Muscle of leg (tissue), 11 donors: ENCODE measurements around the gene TRMT112. TPM values are rescaled to one million over a fixed set of nuclear protein-coding genes. Genes with fewer than 3 reads are reported as not detected.

ENCODE experiments used
- DNase-seq: peaks from one replicate; pipeline ENCODE4 v3.0.0; 2013
- H3K27ac ChIP-seq: one replicate; pipeline ENCODE4 v1.5.1; 2013; ENCODE audit warnings: mild to moderate bottlenecking, low read length, control low read depth
- H3K27me3 ChIP-seq: one replicate; pipeline ENCODE4 v1.6.1; 2013; ENCODE audit warnings: low read length; ENCODE audit not compliant: control insufficient read depth, insufficient read depth
- H3K36me3 ChIP-seq: one replicate; pipeline ENCODE4 v1.6.1; 2013; ENCODE audit warnings: low read length; ENCODE audit not compliant: control insufficient read depth, insufficient read depth
- H3K4me1 ChIP-seq: one replicate; pipeline ENCODE4 v1.6.1; 2013; ENCODE audit warnings: low read length; ENCODE audit not compliant: control insufficient read depth, insufficient read depth
- H3K4me3 ChIP-seq: one replicate; pipeline ENCODE4 v1.5.1; 2013; ENCODE audit warnings: low read length, control low read depth
- H3K9me3 ChIP-seq: replicated peaks from 2 replicates; pipeline ENCODE4 v1.6.1; 2013; ENCODE audit warnings: low read depth, low read length; ENCODE audit not compliant: control insufficient read depth
- WGBS: methylation state at CpG from one replicate; pipeline ENCODE4 v1.1.5; 2013; ENCODE audit warnings: missing lambda C conversion rate; ENCODE audit not compliant: insufficient coverage; 5-methylcytosine and 5-hydroxymethylcytosine counted together
- polyA plus RNA-seq, 8 donors: library from polyadenylated mRNA; unstranded; fragments of 120-200 nt; gene quantifications; one replicate each; pipeline versions ENCODE4 v1.2.1 to v1.2.3, GENCODE V29; 2013; ENCODE audit warnings: inconsistent platforms in 1 of 8, low replicate concordance in 1 of 8; ENCODE audit not compliant: insufficient read length in 8 of 8, insufficient read depth in 1 of 8
- total RNA-seq: library from RNA; stranded (reverse); fragments of 120-200 nt; gene quantifications from one replicate; pipeline ENCODE4 v1.2.4, GENCODE V29; 2013

The TRMT112 gene
- total and polyA plus RNA-seq, 9 donors: 177 to 306 (median 197) TPM

GRCh38 chr11:64275841-64276240 lies 41.5 kb downstream of the TRMT112 start:
- H3K27ac ChIP-seq: no peak overlapping the region
- no peaks in the 10 kb centered on the region for H3K9me3 ChIP-seq
- H3K27me3 ChIP-seq: no peaks in the 10 kb centered on the region
- no peak for DNase-seq
- WGBS: no CpG with 5 or more reads among the region's 2 CpGs
- peaks cover 48% of the 10 kb centered on the region for H3K36me3 ChIP-seq
- peaks cover 12% of the 10 kb centered on the region for H3K4me1 ChIP-seq
- H3K4me3 ChIP-seq: no peak overlapping the region

- 83% methylated on average over 11 of the region's 15 CpGs for whole genome bisulfite sequencing
- Histone ChIP-seq H3K36me3 (peaks cover 48% of the 10 kb centered on the region), H3K27me3 (no peaks in the 10 kb centered on the region), H3K4me3 (no peak overlapping the region), H3K4me1 (peaks cover 14% of the 10 kb centered on the region), H3K27ac (no peak overlapping the region), H3K9me3 (no peaks in the 10 kb centered on the region)
- no peak for DNase-seq
Measured at GRCh38 chr11:64275031-64275800, 42.1 kb downstream of the TRMT112 start.

GRCh38 chr11:64269540-64270220 lies 47.7 kb downstream of the TRMT112 start:
- H3K27me3 ChIP-seq: no peaks in the 10 kb centered on the region
- DNase-seq: peak; percentile 100
- H3K4me1 ChIP-seq: peaks cover 37% of the 10 kb centered on the region
- WGBS: under 1% methylated on average over 55 of the region's 58 CpGs
- peak overlapping the region; percentile 80 for H3K4me3 ChIP-seq
- H3K9me3 ChIP-seq: no peaks in the 10 kb centered on the region
- H3K36me3 ChIP-seq: peaks cover 33% of the 10 kb centered on the region
- peak overlapping the region; percentile 100 for H3K27ac ChIP-seq

GRCh38 chr11:64268893-64269539 lies 48.3 kb downstream of the TRMT112 start:
- H3K36me3 ChIP-seq: peaks cover 39% of the 10 kb centered on the region
- H3K9me3 ChIP-seq: no peaks in the 10 kb centered on the region
- peak; percentile 69 for DNase-seq
- no peaks in the 10 kb centered on the region for H3K27me3 ChIP-seq
- peak overlapping the region; percentile 100 for H3K27ac ChIP-seq
- peak overlapping the region; percentile 80 for H3K4me3 ChIP-seq
- under 1% methylated on average over 33 of the region's 34 CpGs for WGBS
- peaks cover 37% of the 10 kb centered on the region for H3K4me1 ChIP-seq

- Histone ChIP-seq H3K36me3 (peaks cover 38% of the 10 kb centered on the region), H3K27me3 (no peaks in the 10 kb centered on the region), H3K9me3 (no peaks in the 10 kb centered on the region), H3K4me3 (peak overlapping the region; percentile 80), H3K4me1 (peaks cover 37% of the 10 kb centered on the region), H3K27ac (peak overlapping the region; percentile 100)
- peak; percentile 59 for DNase-seq
- WGBS: 64% methylated on average over 20 of the region's 23 CpGs
Measured at GRCh38 chr11:64268025-64268892, 49.1 kb downstream of the TRMT112 start.

GRCh38 chr11:64267207-64267945 lies 50.0 kb downstream of the TRMT112 start:
- Histone ChIP-seq H3K4me3 (no peak overlapping the region), H3K4me1 (peaks cover 34% of the 10 kb centered on the region), H3K36me3 (peaks cover 45% of the 10 kb centered on the region), H3K27ac (peak overlapping the region; percentile 13), H3K9me3 (no peaks in the 10 kb centered on the region), H3K27me3 (no peaks in the 10 kb centered on the region)
- 83% methylated on average over 14 of the region's 27 CpGs for WGBS
- DNase-seq: no peak

Other genes with a start within 250 kb of the TRMT112 start
- gene MACROD1, start 151.4 kb downstream of the TRMT112 start, total RNA-seq: 107 TPM
- 10 to 100 TPM; 46.1 to 82.9 (median 63.1) TPM for gene MACROD1, start 151.4 kb downstream of the TRMT112 start, polyA plus RNA-seq
- gene STIP1, start 131.4 kb downstream of the TRMT112 start, total RNA-seq: 90.7 TPM
- 100 to 1,000 TPM; 120 to 141 (median 128) TPM for gene STIP1, start 131.4 kb downstream of the TRMT112 start, polyA plus RNA-seq
- 4.9 TPM for gene FERMT3, start 110.8 kb downstream of the TRMT112 start, total RNA-seq
- gene FERMT3, start 110.8 kb downstream of the TRMT112 start, polyA plus RNA-seq: 10 to 100 TPM in 5 of 8 donors, 1 to 10 TPM in 3; 6.0 to 12.2 (median 10.3) TPM
- 70.7 TPM for gene TRPT1, start 91.4 kb downstream of the TRMT112 start, total RNA-seq
- gene TRPT1, start 91.4 kb downstream of the TRMT112 start, polyA plus RNA-seq: 10 to 100 TPM; 42.3 to 78.9 (median 62.9) TPM
- gene NUDT22, start 91.3 kb downstream of the TRMT112 start, total RNA-seq: 27.6 TPM
- gene NUDT22, start 91.3 kb downstream of the TRMT112 start, polyA plus RNA-seq: 10 to 100 TPM; 16.2 to 25.8 (median 21.6) TPM
- gene DNAJC4, start 87.0 kb downstream of the TRMT112 start, total RNA-seq: 13.6 TPM
- 10 to 100 TPM; 48.7 to 75.1 (median 53.1) TPM for gene DNAJC4, start 87.0 kb downstream of the TRMT112 start, polyA plus RNA-seq
- 54.0 TPM for gene VEGFB, start 83.0 kb downstream of the TRMT112 start, total RNA-seq
- gene VEGFB, start 83.0 kb downstream of the TRMT112 start, polyA plus RNA-seq: 100 to 1,000 TPM in 3 of 8 donors, 10 to 100 TPM in 5; 86.1 to 109 (median 92.7) TPM
- gene FKBP2, start 76.5 kb downstream of the TRMT112 start, total RNA-seq: 40.4 TPM
- 10 to 100 TPM; 40.6 to 60.6 (median 53.9) TPM for gene FKBP2, start 76.5 kb downstream of the TRMT112 start, polyA plus RNA-seq
- gene PPP1R14B, start 70.6 kb downstream of the TRMT112 start, total RNA-seq: 252 TPM
- 100 to 1,000 TPM; 170 to 222 (median 194) TPM for gene PPP1R14B, start 70.6 kb downstream of the TRMT112 start, polyA plus RNA-seq
- 10.4 TPM for gene PLCB3, start 66.0 kb downstream of the TRMT112 start, total RNA-seq
- gene PLCB3, start 66.0 kb downstream of the TRMT112 start, polyA plus RNA-seq: 10 to 100 TPM in 7 of 8 donors, 1 to 10 TPM in 1; 9.9 to 17.6 (median 13.0) TPM
- 52.2 TPM for gene BAD, start 32.9 kb downstream of the TRMT112 start, total RNA-seq
- 10 to 100 TPM; 28.0 to 38.8 (median 34.4) TPM for gene BAD, start 32.9 kb downstream of the TRMT112 start, polyA plus RNA-seq
- gene GPR137, start 31.7 kb downstream of the TRMT112 start, total RNA-seq: 7.7 TPM
- gene GPR137, start 31.7 kb downstream of the TRMT112 start, polyA plus RNA-seq: 10 to 100 TPM; 17.7 to 30.7 (median 20.0) TPM
- gene KCNK4, start 26.3 kb downstream of the TRMT112 start, total RNA-seq: 0.13 TPM
- gene KCNK4, start 26.3 kb downstream of the TRMT112 start, polyA plus RNA-seq: under 1 TPM in 1 of 8 donors, not detected in 7; 0.08 TPM
- gene CATSPERZ, start 17.2 kb downstream of the TRMT112 start, total RNA-seq: not detected
- gene CATSPERZ, start 17.2 kb downstream of the TRMT112 start, polyA plus RNA-seq: under 1 TPM in 1 of 8 donors, not detected in 7; 0.14 TPM
- 30.1 TPM for gene ESRRA, start 12.0 kb downstream of the TRMT112 start, total RNA-seq
- gene ESRRA, start 12.0 kb downstream of the TRMT112 start, polyA plus RNA-seq: 10 to 100 TPM; 26.1 to 35.9 (median 30.5) TPM
- 144 TPM for gene PRDX5, start 562 bp upstream of the TRMT112 start, total RNA-seq
- 100 to 1,000 TPM; 128 to 175 (median 165) TPM for gene PRDX5, start 562 bp upstream of the TRMT112 start, polyA plus RNA-seq
- 2.8 TPM for gene CCDC88B, start 22.6 kb upstream of the TRMT112 start, total RNA-seq
- gene CCDC88B, start 22.6 kb upstream of the TRMT112 start, polyA plus RNA-seq: 1 to 10 TPM; 2.8 to 5.6 (median 4.5) TPM
- gene RPS6KA4, start 41.6 kb upstream of the TRMT112 start, total RNA-seq: 14.1 TPM
- 10 to 100 TPM; 13.3 to 19.8 (median 16.0) TPM for gene RPS6KA4, start 41.6 kb upstream of the TRMT112 start, polyA plus RNA-seq
- 0.04 TPM for gene SLC22A11, start 238.4 kb upstream of the TRMT112 start, total RNA-seq
- under 1 TPM in 3 of 8 donors, not detected in 5; 0.07 to 0.21 (median 0.14) TPM for gene SLC22A11, start 238.4 kb upstream of the TRMT112 start, polyA plus RNA-seq